Osteoblast (primary cell): ENCODE data around the gene LRP1B. TPM values are rescaled to one million over a fixed set of nuclear protein-coding genes. Genes with fewer than 3 reads are reported as not detected.

ENCODE experiments used
- DNase-seq: peaks from one replicate; pipeline ENCODE4 v3.0.0; 2011; ENCODE audit warnings: low spot score, mixed read lengths; ENCODE audit not compliant: insufficient read length; ENCODE audit errors: missing footprints
- H2AFZ ChIP-seq: 2 replicates; pipeline ENCODE4 v1.6.0; 2011; ENCODE audit warnings: mild to moderate bottlenecking, low read length
- H3K27ac ChIP-seq: 2 replicates; pipeline ENCODE4 v1.5.1; 2011; ENCODE audit warnings: mild to moderate bottlenecking, low read depth, low read length, moderate library complexity
- H3K27me3 ChIP-seq: 2 replicates; pipeline ENCODE4 v1.6.0; 2012; ENCODE audit warnings: mild to moderate bottlenecking, control low read depth, inconsistent platforms, low read length, moderate library complexity; ENCODE audit not compliant: insufficient read depth
- H3K36me3 ChIP-seq: 2 replicates; pipeline ENCODE4 v1.5.1; 2011; ENCODE audit warnings: mild to moderate bottlenecking, low read length, control low read depth, moderate library complexity; ENCODE audit not compliant: insufficient read depth
- H3K4me1 ChIP-seq: 2 replicates; pipeline ENCODE4 v1.5.1; 2011; ENCODE audit warnings: mild to moderate bottlenecking, low read length, control low read depth, moderate library complexity; ENCODE audit not compliant: insufficient read depth
- H3K4me2 ChIP-seq: 2 replicates; pipeline ENCODE4 v1.6.0; 2011; ENCODE audit warnings: mild to moderate bottlenecking, low read length; ENCODE audit not compliant: insufficient read depth
- H3K4me3 ChIP-seq: fragments of 200-600 bp; sonication (generic); 3 replicates; pipeline ENCODE4 v1.5.1; 2012; ENCODE audit warnings: mild to moderate bottlenecking, low read length, inconsistent platforms; ENCODE audit not compliant: insufficient read depth
- H3K79me2 ChIP-seq: 2 replicates; pipeline ENCODE4 v1.6.0; 2012; ENCODE audit warnings: mild to moderate bottlenecking, low read length, control low read depth, inconsistent platforms; ENCODE audit not compliant: insufficient read depth
- H3K9me3 ChIP-seq: 2 replicates; pipeline ENCODE4 v1.5.1; 2011; ENCODE audit warnings: low read depth, low read length, control low read depth
- H4K20me1 ChIP-seq: 2 replicates; pipeline ENCODE4 v1.6.0; 2012; ENCODE audit warnings: mild to moderate bottlenecking, low read length, control low read depth; ENCODE audit not compliant: insufficient read depth
- total RNA-seq: library from RNA; depleted of rRNA; stranded (reverse); fragments of >200 nt; gene quantifications from 2 replicates; pipeline ENCODE4 v1.2.3, GENCODE V29; 2012
- TF ChIP-seq, protein P1 (sequence below): IDR thresholded peaks from 2 replicates; pipeline ENCODE4 v1.5.1; 2011; ENCODE audit warnings: mild to moderate bottlenecking, low read depth, low read length, moderate library complexity; ENCODE audit errors: extremely low read depth

The LRP1B gene
- total RNA-seq, 1 donor: not detected

DNA sequence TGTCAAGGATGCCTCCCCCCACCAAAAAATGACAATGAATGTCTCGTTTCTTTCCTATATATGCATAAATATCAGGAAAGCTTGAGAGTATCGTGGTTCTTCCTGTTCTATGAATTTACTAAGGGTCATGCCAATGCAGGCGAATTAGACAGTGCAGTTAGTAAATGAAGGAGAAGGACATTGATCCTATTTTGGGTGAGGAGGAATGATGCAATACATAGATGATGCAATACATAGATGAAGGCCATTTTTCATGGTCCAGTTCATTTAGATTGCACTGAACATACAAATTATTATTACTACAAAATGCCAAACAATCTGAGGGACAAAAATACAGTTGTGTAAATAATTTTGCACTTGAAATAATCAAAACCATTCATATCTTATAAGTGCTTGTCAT, 1265.0 kb downstream of the LRP1B start:
- no peak overlapping the region for H3K4me2 ChIP-seq

DNA sequence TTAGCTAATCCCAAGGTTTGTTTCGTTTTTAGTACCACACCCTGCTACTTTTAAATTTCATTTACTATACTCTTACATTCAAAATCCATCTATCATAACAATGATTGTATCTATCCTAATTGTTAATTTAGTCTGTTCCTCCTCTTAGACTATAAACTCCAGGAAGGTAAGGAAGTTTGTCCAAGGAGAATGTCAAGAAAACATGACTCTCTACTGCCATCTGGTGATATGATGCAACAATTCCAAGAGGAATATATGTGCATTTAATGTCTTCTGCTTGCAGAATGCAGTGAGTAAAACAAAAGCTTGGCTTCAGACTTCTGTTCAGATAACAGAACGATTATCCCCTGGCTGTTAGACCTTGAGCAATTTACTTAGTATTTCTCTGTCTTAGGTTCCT, 1267.1 kb downstream of the LRP1B start:
- DNase-seq: no peak
- TF ChIP-seq, protein P1, sequence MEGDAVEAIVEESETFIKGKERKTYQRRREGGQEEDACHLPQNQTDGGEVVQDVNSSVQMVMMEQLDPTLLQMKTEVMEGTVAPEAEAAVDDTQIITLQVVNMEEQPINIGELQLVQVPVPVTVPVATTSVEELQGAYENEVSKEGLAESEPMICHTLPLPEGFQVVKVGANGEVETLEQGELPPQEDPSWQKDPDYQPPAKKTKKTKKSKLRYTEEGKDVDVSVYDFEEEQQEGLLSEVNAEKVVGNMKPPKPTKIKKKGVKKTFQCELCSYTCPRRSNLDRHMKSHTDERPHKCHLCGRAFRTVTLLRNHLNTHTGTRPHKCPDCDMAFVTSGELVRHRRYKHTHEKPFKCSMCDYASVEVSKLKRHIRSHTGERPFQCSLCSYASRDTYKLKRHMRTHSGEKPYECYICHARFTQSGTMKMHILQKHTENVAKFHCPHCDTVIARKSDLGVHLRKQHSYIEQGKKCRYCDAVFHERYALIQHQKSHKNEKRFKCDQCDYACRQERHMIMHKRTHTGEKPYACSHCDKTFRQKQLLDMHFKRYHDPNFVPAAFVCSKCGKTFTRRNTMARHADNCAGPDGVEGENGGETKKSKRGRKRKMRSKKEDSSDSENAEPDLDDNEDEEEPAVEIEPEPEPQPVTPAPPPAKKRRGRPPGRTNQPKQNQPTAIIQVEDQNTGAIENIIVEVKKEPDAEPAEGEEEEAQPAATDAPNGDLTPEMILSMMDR: peak; percentile 51
- H3K27me3 ChIP-seq: no peaks in the 10 kb centered on the region
- H3K79me2 ChIP-seq: no peaks in the 10 kb centered on the region
- no peaks in the 10 kb centered on the region for H3K4me1 ChIP-seq
- no peak overlapping the region for H2AFZ ChIP-seq
- no peak overlapping the region for H3K27ac ChIP-seq
- H3K9me3 ChIP-seq: peaks cover under 1% of the 10 kb centered on the region
- no peaks in the 10 kb centered on the region for H4K20me1 ChIP-seq
- H3K4me2 ChIP-seq: no peak overlapping the region
- no peak overlapping the region for H3K4me3 ChIP-seq
- no peaks in the 10 kb centered on the region for H3K36me3 ChIP-seq

More for the DNA sequence above, 1265.0 kb downstream of the LRP1B start:
- Histone ChIP-seq H2AFZ (no peak overlapping the region), H3K9me3 (peaks cover 3% of the 10 kb centered on the region), H3K27me3 (no peaks in the 10 kb centered on the region), H4K20me1 (no peaks in the 10 kb centered on the region), H3K36me3 (no peaks in the 10 kb centered on the region), H3K4me1 (no peaks in the 10 kb centered on the region), H3K79me2 (no peaks in the 10 kb centered on the region), H3K4me3 (no peak overlapping the region), H3K27ac (no peak overlapping the region)
- TF ChIP-seq, protein P1: no peak
- no peak for DNase-seq

DNA sequence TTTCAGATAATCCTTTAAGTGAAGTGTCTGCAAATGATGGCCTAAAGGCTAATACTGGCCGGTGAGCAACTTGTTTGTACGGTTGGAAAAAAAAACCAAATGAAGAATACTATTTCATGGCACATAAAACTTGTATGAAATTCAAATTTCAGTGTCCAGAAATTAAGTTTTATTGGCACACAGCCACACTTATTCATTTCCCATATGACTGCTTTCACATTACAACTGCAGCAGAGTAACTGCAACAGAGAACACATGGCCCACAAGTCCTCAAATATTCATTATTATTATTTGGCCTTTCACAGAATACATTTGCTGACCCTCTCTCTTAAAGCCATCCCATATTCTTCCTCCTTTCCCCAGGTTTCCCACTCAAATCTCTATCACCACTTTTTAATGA, 1268.6 kb downstream of the LRP1B start:
- Histone ChIP-seq H3K4me3 (no peak overlapping the region), H3K4me1 (no peaks in the 10 kb centered on the region), H4K20me1 (no peaks in the 10 kb centered on the region), H3K9me3 (no peaks in the 10 kb centered on the region), H3K36me3 (no peaks in the 10 kb centered on the region), H3K27ac (no peak overlapping the region), H3K27me3 (no peaks in the 10 kb centered on the region), H3K4me2 (no peak overlapping the region), H2AFZ (no peak overlapping the region), H3K79me2 (no peaks in the 10 kb centered on the region)
- no peak for DNase-seq
- TF ChIP-seq, protein P1: no peak

DNA sequence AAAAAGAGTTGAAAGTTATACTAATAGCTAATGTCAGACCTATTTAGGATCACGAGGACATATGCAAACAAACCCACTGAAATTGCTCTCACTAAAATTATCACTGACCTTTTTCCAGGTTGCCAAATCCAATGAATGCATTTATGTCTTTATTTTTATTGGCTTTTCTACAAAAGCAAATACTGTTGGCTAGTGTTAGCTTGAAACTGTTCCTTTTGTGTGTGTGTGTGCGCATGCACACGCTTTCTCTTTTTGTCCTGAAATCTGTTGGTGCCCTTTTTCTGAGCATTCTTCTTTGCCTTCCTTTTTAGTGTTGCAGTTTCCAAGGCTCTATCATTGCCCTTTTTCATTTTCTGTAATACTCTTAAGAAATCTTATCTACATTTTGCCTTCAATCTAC, 1269.2 kb downstream of the LRP1B start:
- Histone ChIP-seq H2AFZ (no peak overlapping the region), H4K20me1 (no peaks in the 10 kb centered on the region), H3K79me2 (no peaks in the 10 kb centered on the region), H3K4me2 (no peak overlapping the region), H3K27ac (no peak overlapping the region), H3K36me3 (no peaks in the 10 kb centered on the region), H3K4me3 (no peak overlapping the region), H3K4me1 (no peaks in the 10 kb centered on the region), H3K27me3 (no peaks in the 10 kb centered on the region), H3K9me3 (no peaks in the 10 kb centered on the region)
- no peak for DNase-seq
- TF ChIP-seq, protein P1: no peak
